ENCODE results near the gene ZNF726. TPM values are rescaled to one million over a fixed set of nuclear protein-coding genes. Genes with fewer than 3 reads are reported as not detected.

ZNF726 gene
- total RNA-seq, 1 donor from 2014 or later = 10.7 TPM

Other genes with a start within 250 kb of the ZNF726 start
- gene ZNF675, start 227.7 kb upstream of the ZNF726 start, total RNA-seq = 16.7 and 17.0 TPM in 2 replicates
- gene ZNF681, start 156.0 kb upstream of the ZNF726 start, total RNA-seq = 3.0 and 3.3 TPM in 2 replicates
- gene ZNF254, start 172.3 kb downstream of the ZNF726 start, total RNA-seq = 7.8 and 8.4 TPM in 2 replicates